Thyroid gland (tissue), 4 donors: Measurements from ENCODE around the gene ZDHHC11B. TPM values are rescaled to one million over a fixed set of nuclear protein-coding genes. Genes with fewer than 3 reads are reported as not detected.

ENCODE experiments used
- DNase-seq, 2 donors: peaks; one replicate each; pipeline ENCODE4 v3.0.0-alpha.2; 2019
- H3K27ac ChIP-seq, 3 donors: fragments of 200-600 bp; sonication (generic); 1 replicate in 2 of 3; 2 replicates in 1 of 3; pipeline ENCODE4 v1.5.1; 2016 to 2019; ENCODE audit warnings: mild to moderate bottlenecking in 1 of 3, moderate library complexity in 1 of 3
- H3K27me3 ChIP-seq: fragments of 200-600 bp; sonication (generic); one replicate; pipeline ENCODE4 v1.5.1; 2019
- H3K36me3 ChIP-seq, 2 donors: fragments of 200-600 bp; sonication (generic); one replicate each; pipeline ENCODE4 v1.5.1; 2016 to 2019
- H3K4me1 ChIP-seq, 2 donors: fragments of 200-600 bp; sonication (generic); one replicate each; pipeline ENCODE4 v1.5.1; 2017 to 2019
- H3K4me3 ChIP-seq, 3 donors: fragments of 200-600 bp; sonication (generic); replicated peaks in 1 of 3; 1 replicate in 2 of 3; 2 replicates in 1 of 3; pipeline ENCODE4 v1.5.1; 2016; ENCODE audit warnings: mild to moderate bottlenecking in 1 of 3
- H3K9me3 ChIP-seq: fragments of 200-600 bp; sonication (generic); one replicate; pipeline ENCODE4 v1.5.1; 2017
- CTCF ChIP-seq, 6 experiments: fragments of 200-600 bp in 3 of 6; fragments of 450-650 bp in 3 of 6; sonication (generic) in 3 of 6; IDR thresholded peaks; one replicate each; pipeline ENCODE4 v1.5.1; 2016 to 2019; ENCODE audit warnings: antibody characterized with exemption in 6 of 6, mild to moderate bottlenecking in 2 of 6, inconsistent platforms in 1 of 6, moderate library complexity in 1 of 6
- POLR2A ChIP-seq, 2 donors: fragments of 450-650 bp; IDR thresholded peaks; one replicate each; pipeline ENCODE4 v1.6.1; 2017; ENCODE audit warnings: antibody characterized with exemption in 2 of 2, mild to moderate bottlenecking in 2 of 2, moderate library complexity in 1 of 2
- whole genome bisulfite sequencing, 2 donors: methylation state at CpG; one replicate each; pipeline ENCODE4 v1.1.5; 2017; 5-methylcytosine and 5-hydroxymethylcytosine counted together
- intact Hi-C: fragments of 100-400 bp; cut with DNase I; formaldehyde crosslinking; loops from one replicate; pipeline ENCODE4 v1.15.1; 2023
- total RNA-seq, 4 donors: library from RNA; depleted of rRNA; stranded (reverse); fragments of >200 nt; gene quantifications; one replicate each; pipeline ENCODE4 v1.2.3, GENCODE V29; 2016

ZDHHC11B gene
- total RNA-seq, 4 donors from 2014 or later, result 1.6 to 6.8 (median 2.9) TPM

- Histone ChIP-seq H3K27me3 (no peaks in the 10 kb centered on the region), H3K36me3 (no peaks in the 10 kb centered on the region), H3K4me3 (no peak overlapping the region), H3K27ac (peak overlapping the region in 1 of 3 donors; percentile 43), H3K4me1 (peaks cover 38 to 53% of the 10 kb centered on the region in 2 donors), H3K9me3 (no peaks in the 10 kb centered on the region)
- TF ChIP-seq CTCF (IDR thresholded peaks at IDR 0.05) (no peak), POLR2A (IDR thresholded peaks at IDR 0.05) (no peak)
- intact Hi-C loops, result no loop called here
- WGBS, 2 donors, result 85% methylated on average over 41 to 42 of the region's 44 CpGs
- no peak for DNase-seq
Measured at GRCh38 chr5:668283-668995, 116.1 kb downstream of the ZDHHC11B start.

GRCh38 chr5:666816-667498 is 117.6 kb downstream of the ZDHHC11B start:
- H3K4me3 ChIP-seq, result no peak overlapping the region
- H3K4me1 ChIP-seq, result peaks cover 24 to 39% of the 10 kb centered on the region in 2 donors
- H3K9me3 ChIP-seq, result no peaks in the 10 kb centered on the region
- DNase-seq, result peak; percentile 89 to 92
- no peak for TF ChIP-seq CTCF (IDR thresholded peaks at IDR 0.05)
- TF ChIP-seq POLR2A (IDR thresholded peaks at IDR 0.05), result peak in 1 of 2 donors; percentile 28
- peak overlapping the region; percentile 86 to 99 (median 95) for H3K27ac ChIP-seq
- no peaks in the 10 kb centered on the region for H3K27me3 ChIP-seq
- WGBS, 2 donors, result 29 to 52% methylated on average over 8 to 13 of the region's 13 CpGs
- intact Hi-C loops, result no loop called here
- no peaks in the 10 kb centered on the region for H3K36me3 ChIP-seq

GRCh38 chr5:665956-666711 is 118.4 kb downstream of the ZDHHC11B start:
- Histone ChIP-seq H3K27ac (peak overlapping the region; percentile 86 to 99 (median 95)), H3K4me1 (peaks cover 18 to 30% of the 10 kb centered on the region in 2 donors), H3K4me3 (no peak overlapping the region), H3K36me3 (no peaks in the 10 kb centered on the region), H3K9me3 (no peaks in the 10 kb centered on the region), H3K27me3 (no peaks in the 10 kb centered on the region)
- intact Hi-C loops, result no loop called here
- peak; percentile 45 to 53 for DNase-seq
- WGBS, 2 donors, result 79 to 87% methylated on average over 16 to 27 of the region's 40 CpGs
- TF ChIP-seq POLR2A (IDR thresholded peaks at IDR 0.05), result no peak
- no peak for TF ChIP-seq CTCF (IDR thresholded peaks at IDR 0.05)

GRCh38 chr5:665541-665955 is 119.0 kb downstream of the ZDHHC11B start:
- peak overlapping the region; percentile 86 to 99 (median 95) for H3K27ac ChIP-seq
- H3K4me3 ChIP-seq, result no peak overlapping the region
- 92 to 98% methylated on average over 2 to 5 of the region's 8 CpGs for WGBS, 2 donors
- no peaks in the 10 kb centered on the region for H3K36me3 ChIP-seq
- DNase-seq, result no peak
- TF ChIP-seq POLR2A (IDR thresholded peaks at IDR 0.05) (no peak), CTCF (IDR thresholded peaks at IDR 0.05) (no peak)
- H3K4me1 ChIP-seq, result peaks cover 18 to 30% of the 10 kb centered on the region in 2 donors
- intact Hi-C loops, result no loop called here
- no peaks in the 10 kb centered on the region for H3K9me3 ChIP-seq
- H3K27me3 ChIP-seq, result no peaks in the 10 kb centered on the region
